K562 (cell line): ENCODE results near the gene KIF6.

ENCODE experiments used
- CREB3L1 ChIP-seq: fragments of 450-650 bp; IDR thresholded peaks from 2 replicates; pipeline ENCODE4 v1.6.1; 2014; ENCODE audit warnings: low read depth, mild to moderate bottlenecking, moderate library complexity, borderline replicate concordance
- HBP1 ChIP-seq: fragments of 450-650 bp; formaldehyde crosslinking; IDR thresholded peaks from 2 replicates; pipeline ENCODE4 v1.4.0; 2022; ENCODE audit warnings: missing genetic modification characterization
- SAFB2 ChIP-seq: fragments of 200-400 bp; formaldehyde crosslinking; IDR thresholded peaks from 2 replicates; pipeline ENCODE4 v1.6.1; 2018; ENCODE audit warnings: borderline replicate concordance, low read length, low read depth, moderate library complexity; ENCODE audit not compliant: severe bottlenecking

GRCh38 chr6:39294133-39294532, 431.1 kb downstream of the KIF6 start:
- TF ChIP-seq HBP1 (CRISPR knock-in tag) = no peak
- no peak for TF ChIP-seq SAFB2
- TF ChIP-seq CREB3L1 = no peak
